WTC11 (cell line): ENCODE data around the gene TRIM13. TPM values are rescaled to one million over a fixed set of nuclear protein-coding genes. Genes with fewer than 3 reads are reported as not detected.
A peak's percentile ranks its signal among the peaks of the same experiment; 100 is the strongest.

Experiments used
- ATAC-seq: fragments of 200-7000 bp; cut with Tn5 transposase; 2 replicates; pipeline ENCODE4 v1.10.0; 2021; ENCODE audit warnings: mild to moderate bottlenecking, moderate library complexity
- CTCF ChIA-PET: fragments of 300-600 bp; sonication (Branson Sonifier 250); formaldehyde crosslinking; loops from one replicate; lab custom pipeline; 2021; ENCODE audit warnings: antibody characterized with exemption; lab: Charles Lee
- POLR2A ChIA-PET: fragments of 350-600 bp; sonication (Branson Sonifier 250); formaldehyde crosslinking; loops from one replicate; lab custom pipeline; 2021; ENCODE audit warnings: antibody characterized with exemption; lab: Charles Lee
- DNase-seq: peaks from one replicate; pipeline ENCODE4 v3.0.0; 2021; ENCODE audit warnings: low spot score
- H3K27ac Mint-ChIP-seq: 2 replicates; pipeline ENCODE4 v1.8.0; 2021; ENCODE audit warnings: mixed read lengths
- H3K27me3 Mint-ChIP-seq: 2 replicates; pipeline ENCODE4 v1.8.0; 2021; ENCODE audit warnings: low read depth, mild to moderate bottlenecking, moderate library complexity, mixed read lengths
- H3K36me3 Mint-ChIP-seq: 2 replicates; pipeline ENCODE4 v1.8.0; 2021; ENCODE audit warnings: mixed read lengths
- H3K4me1 Mint-ChIP-seq: 2 replicates; pipeline ENCODE4 v1.8.0; 2022; ENCODE audit warnings: mixed read lengths
- H3K4me3 Mint-ChIP-seq: 2 replicates; pipeline ENCODE4 v1.8.0; 2021; ENCODE audit warnings: mild to moderate bottlenecking, moderate library complexity, mixed read lengths
- H3K9me3 Mint-ChIP-seq: 2 replicates; pipeline ENCODE4 v1.8.0; 2021; ENCODE audit warnings: mixed read lengths
- ATF1 ChIP-seq: sonication (generic); formaldehyde crosslinking; IDR thresholded peaks from 2 replicates; pipeline ENCODE4 v1.8.1; 2023; ENCODE audit warnings: mild to moderate bottlenecking, moderate library complexity, missing genetic modification reagents
- CBFB ChIP-seq: sonication (generic); formaldehyde crosslinking; IDR thresholded peaks from 2 replicates; pipeline ENCODE4 v1.8.1; 2022; ENCODE audit warnings: mild to moderate bottlenecking, low read depth, missing genetic modification reagents
- ETV6 ChIP-seq: sonication (generic); formaldehyde crosslinking; IDR thresholded peaks from 2 replicates; pipeline ENCODE4 v1.8.1; 2022; ENCODE audit warnings: mild to moderate bottlenecking, missing genetic modification reagents
- GABPB1 ChIP-seq: sonication (generic); formaldehyde crosslinking; IDR thresholded peaks from 2 replicates; pipeline ENCODE4 v1.8.1; 2023; ENCODE audit warnings: mild to moderate bottlenecking, missing genetic modification reagents
- GRHL2 ChIP-seq: fragments of 250-450 bp; sonication (Bioruptor Pico); IDR thresholded peaks from 2 replicates; pipeline ENCODE4 v1.8.0; 2022; ENCODE audit warnings: mild to moderate bottlenecking, moderate library complexity; ENCODE audit not compliant: insufficient replicate concordance, severe bottlenecking
- JUN ChIP-seq: sonication (generic); formaldehyde crosslinking; IDR thresholded peaks from 2 replicates; pipeline ENCODE4 v1.8.0; 2023; ENCODE audit warnings: mild to moderate bottlenecking, missing genetic modification reagents
- MYBL2 ChIP-seq: sonication (generic); formaldehyde crosslinking; IDR thresholded peaks from 2 replicates; pipeline ENCODE4 v1.8.1; 2023; ENCODE audit warnings: mild to moderate bottlenecking, moderate library complexity, missing genetic modification reagents
- NFYB ChIP-seq: sonication (generic); formaldehyde crosslinking; conservative IDR thresholded peaks from 2 replicates; pipeline ENCODE4 v1.8.0; 2022; ENCODE audit warnings: low read depth, missing genetic modification reagents
- OVOL2 ChIP-seq: fragments of 250-450 bp; sonication (Bioruptor Pico); IDR thresholded peaks from 2 replicates; pipeline ENCODE4 v1.9.0; 2021; ENCODE audit warnings: mild to moderate bottlenecking, borderline replicate concordance
- SMAD3 ChIP-seq: sonication (generic); formaldehyde crosslinking; IDR thresholded peaks from 2 replicates; pipeline ENCODE4 v1.8.0; 2022; ENCODE audit warnings: missing genetic modification reagents, mild to moderate bottlenecking, borderline replicate concordance
- ZNF263 ChIP-seq: sonication (generic); formaldehyde crosslinking; IDR thresholded peaks from 2 replicates; pipeline ENCODE4 v1.8.1; 2022; ENCODE audit warnings: low read depth, mild to moderate bottlenecking, moderate library complexity, missing genetic modification reagents
- ZNF317 ChIP-seq: sonication (generic); formaldehyde crosslinking; IDR thresholded peaks from 2 replicates; pipeline ENCODE4 v1.8.1; 2023; ENCODE audit warnings: low read depth, mild to moderate bottlenecking, moderate library complexity, missing genetic modification reagents, borderline replicate concordance
- ZNF423 ChIP-seq: fragments of 250-450 bp; sonication (Bioruptor Pico); IDR thresholded peaks from 2 replicates; pipeline ENCODE4 v2.1.2; 2022; ENCODE audit warnings: mild to moderate bottlenecking, moderate library complexity
- total RNA-seq: library from RNA; stranded (reverse); gene quantifications from 3 replicates; pipeline ENCODE4 v1.2.3, GENCODE V29; 2021
- TF ChIP-seq, protein P1 (sequence below): sonication (generic); formaldehyde crosslinking; IDR thresholded peaks from 2 replicates; pipeline ENCODE4 v1.8.0; 2023; ENCODE audit warnings: missing genetic modification reagents, mild to moderate bottlenecking, borderline replicate concordance
- TF ChIP-seq, protein P2 (sequence below): sonication (generic); formaldehyde crosslinking; IDR thresholded peaks from 2 replicates; pipeline ENCODE4 v1.8.1; 2023; ENCODE audit warnings: mild to moderate bottlenecking, missing genetic modification reagents
- TF ChIP-seq, protein P3 (sequence below): sonication (generic); formaldehyde crosslinking; IDR thresholded peaks from 2 replicates; pipeline ENCODE4 v1.8.1; 2023; ENCODE audit warnings: mild to moderate bottlenecking, missing genetic modification reagents, moderate library complexity
- TF ChIP-seq, protein P4 (sequence below): sonication (generic); formaldehyde crosslinking; IDR thresholded peaks from 2 replicates; pipeline ENCODE4 v1.8.1; 2023; ENCODE audit warnings: mild to moderate bottlenecking, moderate library complexity, missing genetic modification reagents
- TF ChIP-seq, protein P5 (sequence below): sonication (generic); formaldehyde crosslinking; IDR thresholded peaks from 2 replicates; pipeline ENCODE4 v1.8.0; 2023; ENCODE audit warnings: mild to moderate bottlenecking, missing genetic modification reagents
- TF ChIP-seq, protein P6 (sequence below): sonication (generic); formaldehyde crosslinking; conservative IDR thresholded peaks from 2 replicates; pipeline ENCODE4 v1.8.1; 2022; ENCODE audit warnings: mild to moderate bottlenecking, missing genetic modification reagents
- TF ChIP-seq, protein P7 (sequence below): sonication (generic); formaldehyde crosslinking; IDR thresholded peaks from 2 replicates; pipeline ENCODE4 v1.8.0; 2022; ENCODE audit warnings: mild to moderate bottlenecking, missing genetic modification reagents
- TF ChIP-seq, protein P8 (sequence below): fragments of 250-450 bp; sonication (Bioruptor Pico); IDR thresholded peaks from 2 replicates; pipeline ENCODE4 v1.9.0; 2021; ENCODE audit warnings: mild to moderate bottlenecking

TRIM13 gene
- total RNA-seq, 1 experiment from 2014 or later: 27.5 TPM

DNA sequence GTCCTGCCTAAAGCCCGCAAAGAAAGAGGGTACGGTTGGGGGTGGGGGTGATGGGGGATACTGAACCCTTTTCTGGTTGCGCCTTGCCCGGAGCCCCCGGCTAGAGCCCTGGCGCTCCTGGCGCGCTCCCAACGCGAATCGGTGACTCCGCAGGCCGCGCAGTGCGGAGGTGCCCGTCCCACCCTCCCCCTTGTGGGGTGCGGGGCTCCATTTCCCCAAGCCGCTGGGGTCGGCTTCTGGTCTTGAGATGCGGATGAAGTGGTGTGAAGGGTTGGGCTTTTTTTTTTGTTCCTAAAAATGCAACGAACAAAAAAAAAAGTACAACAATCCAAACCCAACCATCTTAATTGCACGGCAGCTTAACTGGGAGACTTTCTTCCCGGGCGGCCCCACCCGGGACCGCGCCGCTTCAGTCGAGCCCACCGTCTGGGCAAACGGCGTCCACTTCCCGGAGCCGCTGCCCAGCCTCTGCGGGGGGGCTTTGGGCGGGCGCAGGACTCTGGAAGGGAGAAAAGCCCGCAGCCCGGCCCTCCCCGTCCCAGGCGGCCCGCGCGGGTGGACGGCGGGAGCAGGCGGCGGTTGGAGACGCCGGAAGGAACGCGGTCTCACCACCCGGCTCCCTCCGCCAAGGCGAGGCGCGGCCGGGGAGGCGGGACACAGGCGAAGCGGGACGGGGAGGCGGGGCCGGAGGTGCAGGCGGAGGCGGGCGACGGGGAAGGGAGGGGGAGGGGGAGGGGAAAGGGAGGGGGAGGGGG, 504 bp upstream of the TRIM13 start:
- Mint-ChIP-seq H3K9me3 (no peaks in the 10 kb centered on the region), H3K4me1 (peaks cover 33% of the 10 kb centered on the region), H3K27ac (no peak overlapping the region), H3K4me3 (peak overlapping the region; percentile 66), H3K36me3 (peaks cover 4% of the 10 kb centered on the region), H3K27me3 (no peaks in the 10 kb centered on the region)
- ChIA-PET CTCF (interaction anchor here (0.6 to 3.4 kb wide), 22 partner anchors 18 to 1075 kb away, joined by 3 to 49 read pairs (median 7); partner anchors contain the start of genes KCNRG and SPRYD7), POLR2A (interaction anchor here (1.5 to 3.9 kb wide), 6 partner anchors 18 to 305 kb away, joined by 5 to 52 read pairs (median 7); partner anchors contain the start of genes EBPL, KCNRG and SPRYD7)
- ATAC-seq (peak; percentile 56), DNase-seq (peak; percentile 92)
- TF ChIP-seq ZNF263 (CRISPR knock-in tag): no peak
- no peak for TF ChIP-seq ATF1
- TF ChIP-seq, protein P1, sequence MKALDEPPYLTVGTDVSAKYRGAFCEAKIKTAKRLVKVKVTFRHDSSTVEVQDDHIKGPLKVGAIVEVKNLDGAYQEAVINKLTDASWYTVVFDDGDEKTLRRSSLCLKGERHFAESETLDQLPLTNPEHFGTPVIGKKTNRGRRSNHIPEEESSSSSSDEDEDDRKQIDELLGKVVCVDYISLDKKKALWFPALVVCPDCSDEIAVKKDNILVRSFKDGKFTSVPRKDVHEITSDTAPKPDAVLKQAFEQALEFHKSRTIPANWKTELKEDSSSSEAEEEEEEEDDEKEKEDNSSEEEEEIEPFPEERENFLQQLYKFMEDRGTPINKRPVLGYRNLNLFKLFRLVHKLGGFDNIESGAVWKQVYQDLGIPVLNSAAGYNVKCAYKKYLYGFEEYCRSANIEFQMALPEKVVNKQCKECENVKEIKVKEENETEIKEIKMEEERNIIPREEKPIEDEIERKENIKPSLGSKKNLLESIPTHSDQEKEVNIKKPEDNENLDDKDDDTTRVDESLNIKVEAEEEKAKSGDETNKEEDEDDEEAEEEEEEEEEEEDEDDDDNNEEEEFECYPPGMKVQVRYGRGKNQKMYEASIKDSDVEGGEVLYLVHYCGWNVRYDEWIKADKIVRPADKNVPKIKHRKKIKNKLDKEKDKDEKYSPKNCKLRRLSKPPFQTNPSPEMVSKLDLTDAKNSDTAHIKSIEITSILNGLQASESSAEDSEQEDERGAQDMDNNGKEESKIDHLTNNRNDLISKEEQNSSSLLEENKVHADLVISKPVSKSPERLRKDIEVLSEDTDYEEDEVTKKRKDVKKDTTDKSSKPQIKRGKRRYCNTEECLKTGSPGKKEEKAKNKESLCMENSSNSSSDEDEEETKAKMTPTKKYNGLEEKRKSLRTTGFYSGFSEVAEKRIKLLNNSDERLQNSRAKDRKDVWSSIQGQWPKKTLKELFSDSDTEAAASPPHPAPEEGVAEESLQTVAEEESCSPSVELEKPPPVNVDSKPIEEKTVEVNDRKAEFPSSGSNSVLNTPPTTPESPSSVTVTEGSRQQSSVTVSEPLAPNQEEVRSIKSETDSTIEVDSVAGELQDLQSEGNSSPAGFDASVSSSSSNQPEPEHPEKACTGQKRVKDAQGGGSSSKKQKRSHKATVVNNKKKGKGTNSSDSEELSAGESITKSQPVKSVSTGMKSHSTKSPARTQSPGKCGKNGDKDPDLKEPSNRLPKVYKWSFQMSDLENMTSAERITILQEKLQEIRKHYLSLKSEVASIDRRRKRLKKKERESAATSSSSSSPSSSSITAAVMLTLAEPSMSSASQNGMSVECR (CRISPR knock-in tag): 0 out of 2 replicates have a peak, but pooled peaks have one; percentile 52
- no peak for TF ChIP-seq GRHL2
- TF ChIP-seq, protein P2, sequence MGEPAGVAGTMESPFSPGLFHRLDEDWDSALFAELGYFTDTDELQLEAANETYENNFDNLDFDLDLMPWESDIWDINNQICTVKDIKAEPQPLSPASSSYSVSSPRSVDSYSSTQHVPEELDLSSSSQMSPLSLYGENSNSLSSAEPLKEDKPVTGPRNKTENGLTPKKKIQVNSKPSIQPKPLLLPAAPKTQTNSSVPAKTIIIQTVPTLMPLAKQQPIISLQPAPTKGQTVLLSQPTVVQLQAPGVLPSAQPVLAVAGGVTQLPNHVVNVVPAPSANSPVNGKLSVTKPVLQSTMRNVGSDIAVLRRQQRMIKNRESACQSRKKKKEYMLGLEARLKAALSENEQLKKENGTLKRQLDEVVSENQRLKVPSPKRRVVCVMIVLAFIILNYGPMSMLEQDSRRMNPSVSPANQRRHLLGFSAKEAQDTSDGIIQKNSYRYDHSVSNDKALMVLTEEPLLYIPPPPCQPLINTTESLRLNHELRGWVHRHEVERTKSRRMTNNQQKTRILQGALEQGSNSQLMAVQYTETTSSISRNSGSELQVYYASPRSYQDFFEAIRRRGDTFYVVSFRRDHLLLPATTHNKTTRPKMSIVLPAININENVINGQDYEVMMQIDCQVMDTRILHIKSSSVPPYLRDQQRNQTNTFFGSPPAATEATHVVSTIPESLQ (CRISPR knock-in tag): no peak
- TF ChIP-seq ZNF317: no peak
- TF ChIP-seq, protein P3, sequence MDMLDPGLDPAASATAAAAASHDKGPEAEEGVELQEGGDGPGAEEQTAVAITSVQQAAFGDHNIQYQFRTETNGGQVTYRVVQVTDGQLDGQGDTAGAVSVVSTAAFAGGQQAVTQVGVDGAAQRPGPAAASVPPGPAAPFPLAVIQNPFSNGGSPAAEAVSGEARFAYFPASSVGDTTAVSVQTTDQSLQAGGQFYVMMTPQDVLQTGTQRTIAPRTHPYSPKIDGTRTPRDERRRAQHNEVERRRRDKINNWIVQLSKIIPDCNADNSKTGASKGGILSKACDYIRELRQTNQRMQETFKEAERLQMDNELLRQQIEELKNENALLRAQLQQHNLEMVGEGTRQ (CRISPR knock-in tag): no peak
- TF ChIP-seq, protein P4, sequence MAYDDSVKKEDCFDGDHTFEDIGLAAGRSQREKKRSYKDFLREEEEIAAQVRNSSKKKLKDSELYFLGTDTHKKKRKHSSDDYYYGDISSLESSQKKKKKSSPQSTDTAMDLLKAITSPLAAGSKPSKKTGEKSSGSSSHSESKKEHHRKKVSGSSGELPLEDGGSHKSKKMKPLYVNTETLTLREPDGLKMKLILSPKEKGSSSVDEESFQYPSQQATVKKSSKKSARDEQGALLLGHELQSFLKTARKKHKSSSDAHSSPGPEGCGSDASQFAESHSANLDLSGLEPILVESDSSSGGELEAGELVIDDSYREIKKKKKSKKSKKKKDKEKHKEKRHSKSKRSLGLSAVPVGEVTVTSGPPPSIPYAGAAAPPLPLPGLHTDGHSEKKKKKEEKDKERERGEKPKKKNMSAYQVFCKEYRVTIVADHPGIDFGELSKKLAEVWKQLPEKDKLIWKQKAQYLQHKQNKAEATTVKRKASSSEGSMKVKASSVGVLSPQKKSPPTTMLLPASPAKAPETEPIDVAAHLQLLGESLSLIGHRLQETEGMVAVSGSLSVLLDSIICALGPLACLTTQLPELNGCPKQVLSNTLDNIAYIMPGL (CRISPR knock-in tag): peak; percentile 61; the same call in 1 of the 2 replicates
- TF ChIP-seq, protein P5, sequence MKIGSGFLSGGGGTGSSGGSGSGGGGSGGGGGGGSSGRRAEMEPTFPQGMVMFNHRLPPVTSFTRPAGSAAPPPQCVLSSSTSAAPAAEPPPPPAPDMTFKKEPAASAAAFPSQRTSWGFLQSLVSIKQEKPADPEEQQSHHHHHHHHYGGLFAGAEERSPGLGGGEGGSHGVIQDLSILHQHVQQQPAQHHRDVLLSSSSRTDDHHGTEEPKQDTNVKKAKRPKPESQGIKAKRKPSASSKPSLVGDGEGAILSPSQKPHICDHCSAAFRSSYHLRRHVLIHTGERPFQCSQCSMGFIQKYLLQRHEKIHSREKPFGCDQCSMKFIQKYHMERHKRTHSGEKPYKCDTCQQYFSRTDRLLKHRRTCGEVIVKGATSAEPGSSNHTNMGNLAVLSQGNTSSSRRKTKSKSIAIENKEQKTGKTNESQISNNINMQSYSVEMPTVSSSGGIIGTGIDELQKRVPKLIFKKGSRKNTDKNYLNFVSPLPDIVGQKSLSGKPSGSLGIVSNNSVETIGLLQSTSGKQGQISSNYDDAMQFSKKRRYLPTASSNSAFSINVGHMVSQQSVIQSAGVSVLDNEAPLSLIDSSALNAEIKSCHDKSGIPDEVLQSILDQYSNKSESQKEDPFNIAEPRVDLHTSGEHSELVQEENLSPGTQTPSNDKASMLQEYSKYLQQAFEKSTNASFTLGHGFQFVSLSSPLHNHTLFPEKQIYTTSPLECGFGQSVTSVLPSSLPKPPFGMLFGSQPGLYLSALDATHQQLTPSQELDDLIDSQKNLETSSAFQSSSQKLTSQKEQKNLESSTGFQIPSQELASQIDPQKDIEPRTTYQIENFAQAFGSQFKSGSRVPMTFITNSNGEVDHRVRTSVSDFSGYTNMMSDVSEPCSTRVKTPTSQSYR (CRISPR knock-in tag): 0 out of 2 replicates have a peak, but pooled peaks have one; percentile 16
- TF ChIP-seq, protein P6, sequence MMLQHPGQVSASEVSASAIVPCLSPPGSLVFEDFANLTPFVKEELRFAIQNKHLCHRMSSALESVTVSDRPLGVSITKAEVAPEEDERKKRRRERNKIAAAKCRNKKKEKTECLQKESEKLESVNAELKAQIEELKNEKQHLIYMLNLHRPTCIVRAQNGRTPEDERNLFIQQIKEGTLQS (CRISPR knock-in tag): no peak
- TF ChIP-seq OVOL2 (CRISPR knock-in tag): no peak
- TF ChIP-seq, protein P7, sequence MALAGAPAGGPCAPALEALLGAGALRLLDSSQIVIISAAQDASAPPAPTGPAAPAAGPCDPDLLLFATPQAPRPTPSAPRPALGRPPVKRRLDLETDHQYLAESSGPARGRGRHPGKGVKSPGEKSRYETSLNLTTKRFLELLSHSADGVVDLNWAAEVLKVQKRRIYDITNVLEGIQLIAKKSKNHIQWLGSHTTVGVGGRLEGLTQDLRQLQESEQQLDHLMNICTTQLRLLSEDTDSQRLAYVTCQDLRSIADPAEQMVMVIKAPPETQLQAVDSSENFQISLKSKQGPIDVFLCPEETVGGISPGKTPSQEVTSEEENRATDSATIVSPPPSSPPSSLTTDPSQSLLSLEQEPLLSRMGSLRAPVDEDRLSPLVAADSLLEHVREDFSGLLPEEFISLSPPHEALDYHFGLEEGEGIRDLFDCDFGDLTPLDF (CRISPR knock-in tag): no peak
- TF ChIP-seq JUN (CRISPR knock-in tag): no peak
- TF ChIP-seq ETV6: 0 out of 2 replicates have a peak, but pooled peaks have one; percentile 24
- 0 out of 2 replicates have a peak, but pooled peaks have one; percentile 9 for TF ChIP-seq GABPB1
- TF ChIP-seq ZNF423 (CRISPR knock-in tag): no peak
- TF ChIP-seq NFYB (CRISPR knock-in tag): no peak
- TF ChIP-seq, protein P8, sequence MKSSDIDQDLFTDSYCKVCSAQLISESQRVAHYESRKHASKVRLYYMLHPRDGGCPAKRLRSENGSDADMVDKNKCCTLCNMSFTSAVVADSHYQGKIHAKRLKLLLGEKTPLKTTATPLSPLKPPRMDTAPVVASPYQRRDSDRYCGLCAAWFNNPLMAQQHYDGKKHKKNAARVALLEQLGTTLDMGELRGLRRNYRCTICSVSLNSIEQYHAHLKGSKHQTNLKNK (CRISPR knock-in tag): no peak
- TF ChIP-seq CBFB (CRISPR knock-in tag): peak; percentile 5; the same call in 1 of the 2 replicates
- TF ChIP-seq MYBL2: 0 out of 2 replicates have a peak, but pooled peaks have one; percentile 48
- TF ChIP-seq SMAD3 (CRISPR knock-in tag): no peak
